ENCODE results near the gene XAB2.

XAB2 gene

DNA sequence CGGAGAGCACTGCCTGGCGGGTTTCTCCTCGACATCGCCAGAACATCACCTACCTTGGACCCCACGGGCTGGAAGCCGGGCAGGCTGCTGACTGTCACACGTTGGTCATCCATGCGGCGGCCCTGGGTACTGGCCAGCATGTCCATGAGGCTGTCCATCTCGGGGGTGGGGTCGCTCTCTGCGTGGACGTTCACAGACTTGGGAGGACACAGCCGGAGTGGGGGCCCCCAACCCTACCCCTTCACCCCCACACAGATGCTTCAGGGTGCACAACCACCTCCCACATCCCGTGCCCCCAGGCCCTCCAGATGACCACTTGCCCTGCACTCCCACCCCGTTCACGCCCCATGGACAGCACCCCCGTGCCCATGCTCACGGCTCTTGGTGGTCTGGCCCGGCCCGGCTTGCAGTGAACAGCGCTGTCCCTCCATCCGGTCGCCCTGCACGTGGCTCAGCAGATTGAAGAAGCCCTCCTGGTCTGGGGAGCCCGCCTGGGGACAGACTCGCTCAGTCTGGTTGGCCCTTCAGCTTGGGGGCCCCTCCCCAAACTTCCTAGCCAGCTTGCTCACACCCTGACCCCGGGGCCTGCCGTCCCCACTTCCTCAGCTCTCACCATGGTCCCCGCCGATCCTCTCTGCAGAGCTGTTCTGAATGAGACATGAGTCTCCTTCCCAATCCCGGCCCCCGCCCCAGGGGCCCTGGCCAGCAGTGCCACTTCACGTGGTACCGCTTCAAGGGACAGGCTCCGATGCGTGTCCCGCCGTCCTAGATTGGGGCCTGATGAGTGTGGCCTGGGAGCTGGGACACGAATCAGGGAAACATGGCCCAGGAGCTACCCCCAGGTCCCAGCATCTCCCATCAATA lies 3.2 kb upstream of the XAB2 start:
- no peak for FAIRE-seq

DNA sequence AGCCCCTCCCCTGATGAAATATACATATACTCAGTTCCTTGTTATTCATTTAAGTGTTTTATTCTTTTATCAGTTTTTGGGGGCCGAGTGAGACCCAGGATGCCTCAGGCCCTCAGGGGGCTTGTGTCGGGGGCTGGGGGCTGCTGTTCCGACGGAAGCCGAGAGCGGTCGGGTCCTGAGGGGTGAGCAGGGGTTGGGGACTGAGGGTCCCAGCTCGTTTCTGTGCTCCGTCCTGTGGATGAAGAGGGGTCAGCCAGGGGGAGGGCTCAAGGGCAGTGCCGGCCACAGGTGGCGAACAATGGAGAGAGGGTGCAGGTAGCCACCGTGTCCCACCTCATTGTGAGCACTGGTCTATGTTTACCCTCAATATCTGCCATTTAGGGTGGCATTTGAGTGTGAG lies 2.2 kb upstream of the XAB2 start:
- FAIRE-seq = no peak

GRCh38 chr19:7628589-7629311 lies 595 bp downstream of the XAB2 start:
- FAIRE-seq = no peak

- FAIRE-seq = no peak
Measured at GRCh38 chr19:7627166-7627565, 2.2 kb downstream of the XAB2 start.

- FAIRE-seq = no peak
Measured at GRCh38 chr19:7625763-7626372, 3.5 kb downstream of the XAB2 start.

DNA sequence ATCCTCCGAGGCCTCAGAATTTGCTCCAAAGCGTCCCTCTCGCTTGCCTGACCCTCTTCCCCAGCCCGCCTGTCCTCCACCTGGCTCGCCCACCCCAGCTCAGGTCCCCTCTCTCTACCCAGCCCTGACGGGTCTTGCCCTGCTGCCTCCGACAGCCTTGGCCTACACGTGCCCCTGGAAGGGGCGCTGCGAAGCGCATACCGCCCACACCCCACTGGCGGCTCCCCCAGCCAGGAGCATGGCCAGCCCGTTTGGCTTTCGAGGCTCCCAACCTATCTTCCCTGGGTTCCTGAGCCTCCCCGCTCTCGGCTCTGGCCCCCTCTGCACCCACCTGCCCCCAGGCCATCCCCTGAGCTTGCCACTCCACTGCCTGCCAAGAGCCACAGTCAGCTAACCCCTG lies 4.5 kb downstream of the XAB2 start:
- no peak for FAIRE-seq

- no peak for FAIRE-seq
Measured at GRCh38 chr19:7623725-7624603, 5.4 kb downstream of the XAB2 start.

GRCh38 chr19:7622933-7623685 lies 6.2 kb downstream of the XAB2 start:
- FAIRE-seq = no peak

DNA sequence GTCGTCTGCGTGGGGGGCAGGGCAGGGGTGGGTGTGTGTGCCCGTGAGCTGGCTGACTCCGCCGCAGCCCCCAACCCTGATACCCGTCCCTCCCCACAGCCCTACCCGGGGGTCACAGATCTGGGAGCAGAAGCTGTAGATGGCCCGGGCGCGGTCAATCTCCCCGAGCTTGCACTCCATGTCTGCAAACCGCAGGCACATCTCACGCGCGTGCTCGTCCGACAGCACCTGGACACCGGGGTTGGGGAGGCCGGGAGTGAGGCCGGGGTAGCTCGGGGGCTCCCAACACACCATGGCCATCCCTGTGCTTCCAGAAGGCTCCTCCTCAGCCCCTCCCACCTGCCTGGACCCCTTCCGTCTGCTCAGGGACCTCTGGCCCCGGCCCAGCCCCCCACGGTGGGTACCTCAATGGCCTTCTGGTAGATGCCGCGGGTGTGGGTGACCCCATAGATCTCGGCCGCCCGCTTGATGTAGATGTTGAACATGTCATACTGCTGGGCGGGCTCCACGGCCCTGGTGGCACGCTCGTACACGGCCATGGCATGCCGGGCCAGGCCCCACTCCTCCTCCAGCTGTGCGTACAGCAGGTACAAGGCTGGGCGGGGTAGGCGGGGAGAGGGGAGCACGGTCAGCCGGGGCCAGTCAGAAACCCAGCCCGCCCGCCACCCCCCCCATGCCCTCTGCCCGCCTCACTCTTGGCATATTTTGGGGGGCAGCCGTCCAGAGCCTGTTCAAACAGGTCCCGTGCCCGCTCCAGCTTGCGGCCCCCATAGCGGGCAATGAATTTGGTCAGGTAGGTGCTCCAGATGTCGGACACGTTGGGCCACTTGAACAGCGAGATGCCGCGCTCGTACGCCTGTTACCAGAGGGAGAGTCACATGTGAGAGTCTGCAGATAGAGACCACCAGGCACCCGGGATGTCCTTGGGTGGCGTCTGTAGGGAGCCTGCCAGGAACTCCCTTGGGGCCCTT lies 8.6 kb downstream of the XAB2 start:
- FAIRE-seq = no peak

DNA sequence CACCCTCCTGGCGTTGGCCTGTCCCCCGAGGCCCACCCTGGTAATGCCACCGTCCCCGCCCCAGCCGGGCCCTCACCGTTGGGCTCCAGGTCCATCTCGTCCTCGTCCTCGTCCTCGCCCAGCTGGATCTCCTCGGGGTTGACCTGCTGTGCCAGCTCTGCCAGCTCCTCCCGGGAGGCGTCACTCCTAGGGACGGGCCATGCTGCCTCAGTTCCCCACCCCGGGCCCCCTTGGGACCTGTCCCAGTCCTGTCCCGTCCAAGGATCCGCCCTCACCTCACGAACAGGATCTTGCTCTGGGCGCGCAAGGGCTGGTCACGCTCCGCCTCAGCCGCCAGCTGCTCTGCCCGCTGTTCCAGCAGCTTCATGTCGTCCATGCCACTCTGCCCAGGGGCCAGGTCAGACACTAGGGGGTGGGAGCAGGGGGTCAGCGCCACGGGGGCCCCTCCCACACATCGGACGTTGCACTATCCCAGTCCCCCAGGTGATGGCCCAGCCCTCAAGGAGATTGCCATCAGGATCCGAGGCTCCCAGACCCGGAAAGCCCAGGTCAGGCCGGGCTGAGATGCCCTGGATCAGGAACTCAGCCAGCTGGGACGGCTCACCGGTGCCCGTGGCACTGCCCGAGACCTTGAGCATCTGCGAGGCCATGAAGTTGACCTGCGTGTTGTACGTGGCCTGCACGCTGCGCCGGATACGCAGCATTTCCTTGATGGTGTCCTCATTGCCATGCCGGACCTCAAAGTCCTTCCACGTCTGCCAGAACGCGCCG lies 9.5 kb downstream of the XAB2 start:
- FAIRE-seq = no peak

DNA sequence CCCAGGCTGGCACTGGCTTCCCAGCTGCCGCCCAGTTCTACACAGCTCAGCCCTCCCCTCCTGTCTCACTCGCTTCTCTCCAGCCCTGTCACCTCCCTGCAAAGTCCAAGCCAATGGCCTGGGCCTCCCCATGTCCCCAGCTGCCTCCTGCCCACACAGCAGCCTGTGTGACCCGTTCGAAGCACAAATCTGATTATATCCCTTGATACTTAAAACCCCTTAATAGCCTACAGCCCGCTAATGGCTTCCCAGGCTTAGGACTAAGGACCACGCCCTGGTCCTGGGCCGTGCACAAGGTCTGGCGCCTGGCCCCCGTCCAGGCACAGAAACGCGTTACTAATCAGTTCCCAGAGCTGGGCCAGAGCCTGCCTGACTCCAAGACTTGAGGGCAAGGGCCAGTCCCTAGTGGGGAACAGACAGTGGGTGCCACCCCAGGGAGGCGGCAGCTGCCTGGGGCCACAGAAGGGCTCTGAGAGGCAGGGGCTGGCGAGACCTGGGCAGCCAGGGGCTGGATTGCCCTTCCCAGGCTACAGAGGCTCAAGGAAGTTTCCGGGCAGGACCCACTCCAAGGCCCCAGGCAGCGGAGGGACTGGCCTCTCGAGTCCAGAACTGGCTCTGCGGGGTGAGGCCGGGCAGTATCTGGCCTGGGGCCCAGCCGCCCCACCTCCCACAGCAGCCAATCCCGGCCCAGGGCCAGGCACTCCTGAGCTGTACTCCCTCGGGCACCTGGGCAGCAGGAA lies 10.4 kb downstream of the XAB2 start:
- no peak for FAIRE-seq

DNA sequence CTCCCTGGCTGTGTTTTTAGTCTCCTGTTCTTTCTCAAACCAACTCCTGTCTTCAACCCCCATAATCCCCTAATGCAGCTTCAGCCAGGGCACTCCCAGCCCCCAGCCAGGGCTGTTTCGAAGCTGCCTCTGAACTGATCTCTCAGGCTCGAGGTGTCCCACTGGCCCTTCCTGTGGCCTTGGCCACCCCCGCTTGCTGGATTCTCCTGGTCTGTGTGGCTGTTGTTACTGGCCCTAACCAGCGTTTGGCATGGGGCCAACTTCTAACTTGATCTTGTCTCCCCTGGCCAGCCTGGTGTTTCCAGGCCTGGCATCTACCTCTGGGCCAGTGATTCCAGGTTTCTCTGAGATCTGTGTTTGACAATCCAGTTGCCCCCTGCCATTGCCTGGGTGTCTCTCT lies 11.0 kb downstream of the XAB2 start:
- no peak for FAIRE-seq

- no peak for FAIRE-seq
Measured at GRCh38 chr19:7617735-7618134, 11.6 kb downstream of the XAB2 start.

- FAIRE-seq = no peak
Measured at GRCh38 chr19:7617172-7617571, 12.2 kb downstream of the XAB2 start.

- FAIRE-seq = no peak
Measured at GRCh38 chr19:7614859-7615741, 14.2 kb downstream of the XAB2 start.

- no peak for FAIRE-seq
Measured at GRCh38 chr19:7612282-7613274, 16.8 kb downstream of the XAB2 start.
